Skeletal muscle satellite cell (primary cell): Measurements from ENCODE around the gene GAK.

Experiments
- H3K27me3 ChIP-seq: 2 replicates; pipeline ENCODE4 v1.7.0; 2013; ENCODE audit warnings: low read length; ENCODE audit not compliant: control insufficient read depth, insufficient read depth
- H3K36me3 ChIP-seq: 2 replicates; pipeline ENCODE4 v1.7.0; 2013; ENCODE audit warnings: mild to moderate bottlenecking, control low read depth, low read length; ENCODE audit not compliant: insufficient read depth
- H3K4me1 ChIP-seq: 2 replicates; pipeline ENCODE4 v1.7.0; 2013; ENCODE audit warnings: low read length; ENCODE audit not compliant: control insufficient read depth, insufficient read depth
- H3K4me2 ChIP-seq: 2 replicates; pipeline ENCODE4 v1.7.0; 2013; ENCODE audit warnings: mild to moderate bottlenecking, low read length
- H3K4me3 ChIP-seq: 2 replicates; pipeline ENCODE4 v1.7.0; 2013; ENCODE audit warnings: low read length
- H3K9ac ChIP-seq: 2 replicates; pipeline ENCODE4 v1.7.0; 2013; ENCODE audit warnings: mild to moderate bottlenecking, low read depth, low read length, moderate library complexity
- H3K9me3 ChIP-seq: replicated peaks from 2 replicates; pipeline ENCODE4 v1.7.0; 2013; ENCODE audit warnings: mild to moderate bottlenecking, control low read depth, low read length

GAK gene

GRCh38 chr4:865121-865465, 67.0 kb downstream of the GAK start:
- Histone ChIP-seq H3K4me3 (no peak overlapping the region), H3K27me3 (no peaks in the 10 kb centered on the region), H3K4me2 (no peak overlapping the region), H3K9ac (no peak overlapping the region), H3K9me3 (no peaks in the 10 kb centered on the region), H3K36me3 (peaks cover 76% of the 10 kb centered on the region), H3K4me1 (no peaks in the 10 kb centered on the region)

GRCh38 chr4:864456-865120, 67.5 kb downstream of the GAK start:
- H3K4me3 ChIP-seq: no peak overlapping the region
- H3K4me1 ChIP-seq: no peaks in the 10 kb centered on the region
- H3K4me2 ChIP-seq: no peak overlapping the region
- no peaks in the 10 kb centered on the region for H3K27me3 ChIP-seq
- H3K9ac ChIP-seq: no peak overlapping the region
- no peaks in the 10 kb centered on the region for H3K9me3 ChIP-seq
- peaks cover 75% of the 10 kb centered on the region for H3K36me3 ChIP-seq

GRCh38 chr4:860561-860960, 71.6 kb downstream of the GAK start:
- Histone ChIP-seq H3K36me3 (peaks cover 83% of the 10 kb centered on the region), H3K4me1 (no peaks in the 10 kb centered on the region), H3K9ac (no peak overlapping the region), H3K9me3 (no peaks in the 10 kb centered on the region), H3K4me2 (no peak overlapping the region), H3K27me3 (no peaks in the 10 kb centered on the region), H3K4me3 (no peak overlapping the region)

GRCh38 chr4:859496-859895, 72.6 kb downstream of the GAK start:
- H3K4me3 ChIP-seq: no peak overlapping the region
- no peaks in the 10 kb centered on the region for H3K9me3 ChIP-seq
- H3K27me3 ChIP-seq: no peaks in the 10 kb centered on the region
- H3K4me2 ChIP-seq: no peak overlapping the region
- H3K9ac ChIP-seq: no peak overlapping the region
- H3K4me1 ChIP-seq: no peaks in the 10 kb centered on the region
- peaks cover 73% of the 10 kb centered on the region for H3K36me3 ChIP-seq

- no peak overlapping the region for H3K4me2 ChIP-seq
- H3K9ac ChIP-seq: no peak overlapping the region
- no peaks in the 10 kb centered on the region for H3K27me3 ChIP-seq
- H3K4me1 ChIP-seq: no peaks in the 10 kb centered on the region
- no peaks in the 10 kb centered on the region for H3K9me3 ChIP-seq
- H3K36me3 ChIP-seq: peaks cover 72% of the 10 kb centered on the region
- no peak overlapping the region for H3K4me3 ChIP-seq
These were observed 73.2 kb downstream of the GAK start for GRCh38 chr4:858831-859451.

- Histone ChIP-seq H3K4me1 (no peaks in the 10 kb centered on the region), H3K9ac (no peak overlapping the region), H3K9me3 (no peaks in the 10 kb centered on the region), H3K27me3 (no peaks in the 10 kb centered on the region), H3K4me2 (no peak overlapping the region), H3K4me3 (no peak overlapping the region), H3K36me3 (peaks cover 69% of the 10 kb centered on the region)
These were observed 74.1 kb downstream of the GAK start for GRCh38 chr4:858041-858481.

GRCh38 chr4:857461-857860, 74.7 kb downstream of the GAK start:
- no peaks in the 10 kb centered on the region for H3K4me1 ChIP-seq
- peaks cover 70% of the 10 kb centered on the region for H3K36me3 ChIP-seq

GRCh38 chr4:856225-856901, 75.8 kb downstream of the GAK start:
- Histone ChIP-seq H3K4me3 (no peak overlapping the region), H3K4me2 (no peak overlapping the region), H3K36me3 (peaks cover 64% of the 10 kb centered on the region), H3K9me3 (no peaks in the 10 kb centered on the region), H3K4me1 (no peaks in the 10 kb centered on the region), H3K27me3 (no peaks in the 10 kb centered on the region), H3K9ac (no peak overlapping the region)

More at GRCh38 chr4:857461-857860, 74.7 kb downstream of the GAK start:
- no peak overlapping the region for H3K4me3 ChIP-seq
- H3K4me2 ChIP-seq: no peak overlapping the region
- no peak overlapping the region for H3K9ac ChIP-seq
- no peaks in the 10 kb centered on the region for H3K27me3 ChIP-seq
- H3K9me3 ChIP-seq: no peaks in the 10 kb centered on the region

GRCh38 chr4:855880-856224, 76.3 kb downstream of the GAK start:
- Histone ChIP-seq H3K4me2 (no peak overlapping the region), H3K27me3 (no peaks in the 10 kb centered on the region), H3K9me3 (no peaks in the 10 kb centered on the region), H3K4me3 (no peak overlapping the region), H3K9ac (no peak overlapping the region), H3K4me1 (no peaks in the 10 kb centered on the region), H3K36me3 (peaks cover 60% of the 10 kb centered on the region)

GRCh38 chr4:854356-854755, 77.8 kb downstream of the GAK start:
- Histone ChIP-seq H3K9ac (no peak overlapping the region), H3K4me1 (no peaks in the 10 kb centered on the region), H3K36me3 (peaks cover 53% of the 10 kb centered on the region)

GRCh38 chr4:853416-853781, 78.7 kb downstream of the GAK start:
- no peaks in the 10 kb centered on the region for H3K4me1 ChIP-seq
- H3K9me3 ChIP-seq: no peaks in the 10 kb centered on the region
- H3K27me3 ChIP-seq: no peaks in the 10 kb centered on the region
- no peak overlapping the region for H3K4me2 ChIP-seq
- H3K9ac ChIP-seq: no peak overlapping the region
- H3K4me3 ChIP-seq: no peak overlapping the region
- peaks cover 44% of the 10 kb centered on the region for H3K36me3 ChIP-seq

More at GRCh38 chr4:854356-854755, 77.8 kb downstream of the GAK start:
- Histone ChIP-seq H3K27me3 (no peaks in the 10 kb centered on the region), H3K4me3 (no peak overlapping the region), H3K4me2 (no peak overlapping the region), H3K9me3 (no peaks in the 10 kb centered on the region)
